ENCODE measurements around the gene PTPRCAP. TPM values are rescaled to one million over a fixed set of nuclear protein-coding genes. Genes with fewer than 3 reads are reported as not detected.

The PTPRCAP gene
- total RNA-seq, 1 experiment from 2014 or later = 1.7 TPM

- no peak overlapping the region for H2BK20ac ChIP-seq (ENCODE audit: low read depth, low read length, poor library complexity, severe bottlenecking)
- no peaks in the 10 kb centered on the region for H3K9me3 ChIP-seq (ENCODE audit: control insufficient read depth, low read depth, low read length)
- no peaks in the 10 kb centered on the region for H4K20me1 ChIP-seq (ENCODE audit: control insufficient read depth, insufficient read depth, insufficient read length)
- H3K4me2 ChIP-seq (ENCODE audit: insufficient read depth, insufficient read length, low read length) = no peak overlapping the region
- Mint-ChIP-seq H3K9me3 (no peaks in the 10 kb centered on the region; a peak in 1 of 5 replicates), H3K36me3 (ENCODE audit: insufficient read depth in 1 of 3, low read depth in 3 of 3) (peaks cover 19 to 42% (median 38%) of the 10 kb centered on the region in 3 experiments), H3K4me1 (peaks cover 26 to 30% of the 10 kb centered on the region in 2 experiments), H3K27me3 (ENCODE audit: low read depth) (no peaks in the 10 kb centered on the region), H3K27ac (peak overlapping the region in 1 of 3 experiments; percentile 59; a peak in 1 of 7 replicates), H3K4me3 (peak overlapping the region; percentile 44 to 47; a peak in 4 of 5 replicates)
- H3K14ac ChIP-seq (ENCODE audit: insufficient read depth, low read length) = no peak overlapping the region
- no peak overlapping the region for H4K8ac ChIP-seq (replicated peaks; ENCODE audit: insufficient read length, low read depth, low read length)
- H4K5ac ChIP-seq (ENCODE audit: insufficient read length, low read depth, low read length) = no peak overlapping the region
- no peak overlapping the region for H2BK5ac ChIP-seq (ENCODE audit: insufficient read length, low read length)
- H2BK15ac ChIP-seq (ENCODE audit: low read depth, low read length) = no peak overlapping the region
- no peak overlapping the region for H2AFZ ChIP-seq (ENCODE audit: low read length)
- H2BK120ac ChIP-seq (ENCODE audit: low read depth, low read length, poor library complexity, severe bottlenecking) = no peak overlapping the region
- H3K27ac ChIP-seq (ENCODE audit: insufficient read length, low read depth, low read length) = no peak overlapping the region
- no peaks in the 10 kb centered on the region; the same call in 1 of the 2 replicates for H3K4me1 ChIP-seq (ENCODE audit: insufficient read depth, low read length)
- no peak overlapping the region for H3K9ac ChIP-seq (ENCODE audit: extremely low read depth, insufficient read length, low read length)
- no peak overlapping the region for H4K91ac ChIP-seq (ENCODE audit: insufficient read length, low read depth, low read length)
- no peak overlapping the region for H3K23ac ChIP-seq (ENCODE audit: insufficient read length, low read depth, low read length)
- H2BK12ac ChIP-seq (ENCODE audit: insufficient read length, low read depth, low read length) = no peak overlapping the region
- H3K23me2 ChIP-seq (ENCODE audit: insufficient read length, low read depth, low read length, poor library complexity, severe bottlenecking) = peaks cover 13% of the 10 kb centered on the region
- no peak overlapping the region for H2AK5ac ChIP-seq (ENCODE audit: insufficient read length, low read length)
- H3K18ac ChIP-seq (ENCODE audit: insufficient read length, low read depth, low read length) = no peak overlapping the region
- WGBS (ENCODE audit: extremely low coverage, insufficient read length, low lambda C conversion rate) = no CpG with 5 or more reads among the region's 5 CpGs
- no peak overlapping the region for H3T11ph ChIP-seq (ENCODE audit: low read length)
- H3K56ac ChIP-seq (ENCODE audit: insufficient read length, low read depth, low read length) = no peak overlapping the region
- no peaks in the 10 kb centered on the region for H3K79me2 ChIP-seq (ENCODE audit: insufficient read depth, low read length)
- TF ChIP-seq, protein P1, sequence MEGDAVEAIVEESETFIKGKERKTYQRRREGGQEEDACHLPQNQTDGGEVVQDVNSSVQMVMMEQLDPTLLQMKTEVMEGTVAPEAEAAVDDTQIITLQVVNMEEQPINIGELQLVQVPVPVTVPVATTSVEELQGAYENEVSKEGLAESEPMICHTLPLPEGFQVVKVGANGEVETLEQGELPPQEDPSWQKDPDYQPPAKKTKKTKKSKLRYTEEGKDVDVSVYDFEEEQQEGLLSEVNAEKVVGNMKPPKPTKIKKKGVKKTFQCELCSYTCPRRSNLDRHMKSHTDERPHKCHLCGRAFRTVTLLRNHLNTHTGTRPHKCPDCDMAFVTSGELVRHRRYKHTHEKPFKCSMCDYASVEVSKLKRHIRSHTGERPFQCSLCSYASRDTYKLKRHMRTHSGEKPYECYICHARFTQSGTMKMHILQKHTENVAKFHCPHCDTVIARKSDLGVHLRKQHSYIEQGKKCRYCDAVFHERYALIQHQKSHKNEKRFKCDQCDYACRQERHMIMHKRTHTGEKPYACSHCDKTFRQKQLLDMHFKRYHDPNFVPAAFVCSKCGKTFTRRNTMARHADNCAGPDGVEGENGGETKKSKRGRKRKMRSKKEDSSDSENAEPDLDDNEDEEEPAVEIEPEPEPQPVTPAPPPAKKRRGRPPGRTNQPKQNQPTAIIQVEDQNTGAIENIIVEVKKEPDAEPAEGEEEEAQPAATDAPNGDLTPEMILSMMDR (conservative IDR thresholded peaks at IDR 0.05) = no peak
- no peaks in the 10 kb centered on the region for H3K79me1 ChIP-seq (ENCODE audit: insufficient read depth, low read depth, low read length, poor library complexity, severe bottlenecking)
- H3K4ac ChIP-seq (ENCODE audit: low read depth, low read length) = no peak overlapping the region
- no peak for DNase-seq
- no peaks in the 10 kb centered on the region for H3K27me3 ChIP-seq (ENCODE audit: insufficient read depth, low read length)
Observed at GRCh38 chr11:67393990-67394389, 43.5 kb downstream of the PTPRCAP start.
